Measurements from ENCODE around the gene MMP25.
"Not testable (repeated sequence)": the region's sequence is repeated elsewhere in the genome, so short reads cannot be mapped to it uniquely, and the experiment has no call there.

Gene MMP25

DNA sequence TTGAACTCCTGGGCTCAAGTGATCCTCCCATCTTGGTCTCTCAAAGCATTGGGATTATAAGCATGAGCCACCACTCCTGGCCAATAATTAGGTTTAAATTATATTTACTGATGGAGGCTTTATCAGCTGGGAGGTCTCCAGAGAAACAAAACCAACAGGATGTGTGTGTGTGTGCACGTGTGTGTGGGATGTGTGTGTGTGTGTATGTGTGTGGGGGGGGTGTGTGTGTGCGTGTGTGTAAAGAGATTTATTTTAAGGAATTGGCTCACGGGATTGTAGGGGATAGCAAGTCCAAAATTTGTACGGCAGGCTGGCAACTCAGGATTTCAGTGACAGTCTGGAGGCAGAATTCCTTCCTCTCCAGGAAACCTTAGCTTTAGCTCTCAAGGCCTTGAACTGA is 4.6 kb downstream of the MMP25 start:
- H3K4me3 ChIP-seq (ENCODE audit: low read depth, low read length) = no peak overlapping the region
- no peak for DNase-seq (ENCODE audit: low read depth)
- TF ChIP-seq, protein P1, sequence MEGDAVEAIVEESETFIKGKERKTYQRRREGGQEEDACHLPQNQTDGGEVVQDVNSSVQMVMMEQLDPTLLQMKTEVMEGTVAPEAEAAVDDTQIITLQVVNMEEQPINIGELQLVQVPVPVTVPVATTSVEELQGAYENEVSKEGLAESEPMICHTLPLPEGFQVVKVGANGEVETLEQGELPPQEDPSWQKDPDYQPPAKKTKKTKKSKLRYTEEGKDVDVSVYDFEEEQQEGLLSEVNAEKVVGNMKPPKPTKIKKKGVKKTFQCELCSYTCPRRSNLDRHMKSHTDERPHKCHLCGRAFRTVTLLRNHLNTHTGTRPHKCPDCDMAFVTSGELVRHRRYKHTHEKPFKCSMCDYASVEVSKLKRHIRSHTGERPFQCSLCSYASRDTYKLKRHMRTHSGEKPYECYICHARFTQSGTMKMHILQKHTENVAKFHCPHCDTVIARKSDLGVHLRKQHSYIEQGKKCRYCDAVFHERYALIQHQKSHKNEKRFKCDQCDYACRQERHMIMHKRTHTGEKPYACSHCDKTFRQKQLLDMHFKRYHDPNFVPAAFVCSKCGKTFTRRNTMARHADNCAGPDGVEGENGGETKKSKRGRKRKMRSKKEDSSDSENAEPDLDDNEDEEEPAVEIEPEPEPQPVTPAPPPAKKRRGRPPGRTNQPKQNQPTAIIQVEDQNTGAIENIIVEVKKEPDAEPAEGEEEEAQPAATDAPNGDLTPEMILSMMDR (IDR thresholded peaks at IDR 0.05; ENCODE audit: insufficient read depth, low read depth, low read length, missing control alignments) = no peak

DNA sequence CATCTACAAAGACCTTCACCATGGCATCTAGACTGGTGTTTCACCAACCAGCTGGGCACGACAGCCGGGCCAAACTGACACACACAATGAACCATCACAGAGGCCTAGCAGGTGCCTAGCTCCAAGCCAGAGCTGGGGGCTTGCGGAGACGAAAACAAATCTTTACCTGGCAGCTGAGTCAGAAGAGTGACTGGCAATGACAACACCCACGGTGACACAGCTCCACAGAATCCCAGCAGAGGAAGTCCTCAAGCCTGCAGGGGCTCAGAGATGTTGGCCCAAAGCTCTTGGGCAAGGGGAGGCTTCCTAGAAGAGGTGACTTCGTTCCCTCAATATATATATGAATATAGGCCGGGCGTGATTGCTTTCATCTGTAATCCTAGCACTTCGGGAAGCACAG is 5.1 kb downstream of the MMP25 start:
- TF ChIP-seq, protein P1 (IDR thresholded peaks at IDR 0.05; ENCODE audit: insufficient read depth, low read depth, low read length, missing control alignments) = no peak
- H3K4me3 ChIP-seq (ENCODE audit: low read depth, low read length) = no peak overlapping the region
- no peak for DNase-seq (ENCODE audit: low read depth)

DNA sequence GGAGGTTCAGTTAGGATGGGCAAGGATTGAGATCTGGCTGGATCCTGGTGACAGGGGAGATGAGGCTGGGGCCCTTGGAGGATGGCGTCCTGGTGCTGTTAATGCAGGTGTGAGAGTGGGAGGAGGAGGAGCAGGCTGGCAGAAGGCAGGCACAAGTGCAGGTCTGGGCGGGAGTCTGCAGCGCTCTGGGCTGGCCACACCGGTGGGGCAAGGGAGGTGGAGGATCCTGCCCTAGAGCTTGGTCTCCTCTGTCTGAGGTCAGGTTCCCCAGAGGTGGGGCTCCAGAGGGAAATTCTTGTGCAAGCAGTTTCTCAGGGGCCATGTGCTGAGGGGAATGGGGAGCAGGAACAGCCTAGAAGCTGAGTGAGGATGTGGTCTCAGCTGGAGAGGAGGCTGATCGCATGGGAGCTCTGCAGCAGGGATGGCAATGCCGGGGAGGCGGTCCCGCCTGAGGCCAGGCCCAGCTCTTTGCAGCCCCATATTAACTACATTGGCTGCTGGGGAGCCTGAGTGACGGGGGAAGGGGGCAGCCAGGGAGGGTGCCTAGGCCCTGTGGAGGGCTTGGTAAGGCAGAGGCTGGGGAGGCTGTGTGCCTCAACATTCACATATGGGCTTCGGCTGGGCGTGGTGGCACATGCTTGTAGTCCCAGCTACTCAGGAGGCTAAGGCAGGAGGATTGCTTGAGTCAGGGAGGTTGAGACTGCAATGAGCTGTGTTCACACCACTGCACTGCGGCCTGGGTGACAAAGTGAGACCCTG is 6.4 kb downstream of the MMP25 start:
- not testable (repeated sequence) for DNase-seq (ENCODE audit: low read depth)

DNA sequence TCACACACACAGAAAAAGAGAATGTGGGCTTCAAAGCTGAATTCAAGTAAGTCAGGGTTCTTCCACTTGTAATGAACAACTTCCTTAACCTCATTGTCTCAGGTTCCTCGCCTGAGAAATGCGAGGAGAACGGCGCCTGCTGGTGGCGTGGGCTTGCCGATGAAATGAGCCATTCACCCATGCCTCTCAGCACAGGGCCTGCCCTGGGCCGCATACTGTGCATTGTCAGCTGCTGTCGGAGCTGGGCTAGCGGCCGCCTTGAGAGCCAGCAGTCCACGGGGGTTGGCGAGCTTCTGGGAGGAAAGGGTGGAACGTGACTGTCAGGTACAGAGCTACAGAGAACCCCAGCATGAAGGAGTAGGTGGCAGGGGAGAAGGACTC is 7.0 kb downstream of the MMP25 start:
- H3K4me3 ChIP-seq (ENCODE audit: low read depth, low read length); DNase-seq (ENCODE audit: low read depth): not testable (repeated sequence)

More for the DNA sequence above, 6.4 kb downstream of the MMP25 start:
- not testable (repeated sequence) for H3K4me3 ChIP-seq (ENCODE audit: low read depth, low read length)

DNA sequence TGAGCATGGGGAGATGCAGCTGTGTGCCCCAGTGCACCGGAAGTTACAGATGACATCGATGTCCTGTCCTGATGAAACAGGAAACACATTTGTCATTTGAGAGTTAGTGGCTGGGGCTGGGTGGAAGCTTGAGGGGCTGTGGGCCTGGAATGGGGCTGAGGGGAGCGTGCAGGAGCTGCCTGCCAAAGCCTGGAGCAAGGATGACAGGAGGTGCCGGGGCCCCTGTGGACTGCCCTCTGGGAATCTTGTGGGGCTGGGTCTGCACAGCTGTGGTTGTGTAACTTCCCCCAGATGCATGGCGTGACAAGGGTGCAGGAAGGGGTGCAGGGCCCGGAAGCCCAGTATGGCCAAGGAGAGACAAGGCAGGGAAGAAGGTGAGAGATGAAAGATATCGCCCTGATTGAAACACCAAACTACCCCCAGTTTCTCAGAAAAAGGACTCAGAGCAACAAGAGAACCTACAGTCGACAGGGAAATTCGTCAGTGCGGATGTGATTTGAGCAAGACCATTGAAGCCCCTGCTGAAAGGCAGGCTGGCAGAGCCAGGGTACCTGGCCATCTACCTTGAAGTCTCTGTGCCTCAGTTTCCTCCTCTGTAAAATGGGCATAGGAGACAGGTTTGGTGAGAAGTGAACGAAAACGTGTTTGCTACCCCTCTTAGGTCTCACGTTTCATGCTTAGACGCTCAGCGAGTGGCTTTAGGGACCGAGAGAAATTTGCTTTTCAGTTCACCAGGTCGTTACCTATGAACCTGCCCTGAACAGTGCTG is 8.8 kb downstream of the MMP25 start:
- no peak overlapping the region for H3K4me3 ChIP-seq (ENCODE audit: low read depth, low read length)
- TF ChIP-seq, protein P1 (IDR thresholded peaks at IDR 0.05; ENCODE audit: insufficient read depth, low read depth, low read length, missing control alignments) = no peak
- DNase-seq (ENCODE audit: low read depth) = peak; percentile 41

DNA sequence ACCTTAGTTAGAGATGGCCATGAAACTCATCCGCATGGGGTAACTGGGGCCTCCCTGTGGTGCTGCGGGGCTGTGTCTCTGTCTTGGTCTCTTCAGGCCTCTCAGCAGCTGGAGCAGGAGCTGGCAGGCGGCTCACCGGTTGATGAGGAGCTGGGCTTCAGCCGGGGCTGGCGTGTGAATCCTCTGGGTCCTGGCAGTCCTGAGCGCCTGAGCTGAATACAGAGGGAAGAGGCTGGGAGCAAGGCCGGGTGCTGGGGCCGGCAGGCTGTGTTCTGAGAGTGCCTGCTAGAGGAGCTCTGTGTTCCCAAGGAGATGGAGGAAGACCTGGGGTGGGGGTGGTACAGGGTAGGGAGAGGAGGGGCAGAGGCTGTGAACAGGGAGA is 9.4 kb downstream of the MMP25 start:
- not testable (repeated sequence) for H3K4me3 ChIP-seq (ENCODE audit: low read depth, low read length)

DNA sequence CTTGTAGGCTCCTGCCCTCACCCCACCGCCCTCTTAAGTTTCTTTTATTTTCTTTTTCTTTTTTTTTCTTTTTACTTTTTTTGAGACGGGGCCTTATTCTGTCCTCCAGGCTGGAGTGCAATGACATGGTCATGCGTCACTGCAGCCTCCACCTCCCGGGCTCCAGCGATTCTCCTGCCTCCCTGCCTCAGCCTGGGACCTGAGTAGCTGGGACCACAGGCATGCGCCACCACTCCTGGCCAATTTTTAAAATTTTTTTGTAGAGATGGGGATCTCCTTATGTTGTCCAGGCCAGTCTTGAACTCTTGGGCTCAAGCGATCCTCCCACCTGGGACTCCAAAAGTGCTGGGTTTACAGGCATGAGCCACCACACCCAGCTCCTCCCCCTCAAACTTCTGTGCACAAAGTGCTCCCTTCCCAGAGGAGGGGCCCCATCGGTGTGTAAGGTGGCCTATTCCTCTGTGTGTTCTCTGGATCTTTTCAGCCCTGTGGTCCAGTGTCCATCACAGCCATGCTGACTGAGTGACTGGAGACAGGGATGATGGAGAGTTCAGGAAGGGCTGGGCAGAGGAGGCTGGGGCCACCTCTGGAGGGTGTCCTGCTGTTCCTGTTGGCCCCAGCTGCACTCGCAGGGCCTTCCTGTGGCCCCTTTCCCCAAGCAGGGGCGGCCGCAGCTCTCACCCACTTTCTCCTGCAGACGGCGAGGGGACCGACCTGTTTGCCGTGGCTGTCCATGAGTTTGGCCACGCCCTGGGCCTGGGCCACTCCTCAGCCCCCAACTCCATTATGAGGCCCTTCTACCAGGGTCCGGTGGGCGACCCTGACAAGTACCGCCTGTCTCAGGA is 10.2 kb downstream of the MMP25 start:
- H3K4me3 ChIP-seq (ENCODE audit: low read depth, low read length) = no peak overlapping the region
- DNase-seq (ENCODE audit: low read depth) = no peak
- TF ChIP-seq, protein P1 (IDR thresholded peaks at IDR 0.05; ENCODE audit: insufficient read depth, low read depth, low read length, missing control alignments) = no peak

More for the DNA sequence above, 9.4 kb downstream of the MMP25 start:
- not testable (repeated sequence) for DNase-seq (ENCODE audit: low read depth)

Data from GM12865 (cell line).